Lower leg skin (tissue), 3 donors: ENCODE results near the gene INPP5B.
"Not testable (repeated sequence)": the region's sequence is repeated elsewhere in the genome, so short reads cannot be mapped to it uniquely, and the experiment has no call there.

Experiments used
- POLR2A ChIP-seq, 2 donors: fragments of 450-650 bp; IDR thresholded peaks; one replicate each; pipeline ENCODE4 v1.6.1; 2016 to 2017; ENCODE audit warnings: antibody characterized with exemption in 2 of 2, mild to moderate bottlenecking in 1 of 2, moderate library complexity in 1 of 2
- TF ChIP-seq, protein P1 (sequence below), 3 donors: fragments of 450-650 bp; IDR thresholded peaks; one replicate each; pipeline ENCODE4 v1.5.1; 2016; ENCODE audit warnings: antibody characterized with exemption in 3 of 3, mild to moderate bottlenecking in 3 of 3, moderate library complexity in 2 of 3

DNA sequence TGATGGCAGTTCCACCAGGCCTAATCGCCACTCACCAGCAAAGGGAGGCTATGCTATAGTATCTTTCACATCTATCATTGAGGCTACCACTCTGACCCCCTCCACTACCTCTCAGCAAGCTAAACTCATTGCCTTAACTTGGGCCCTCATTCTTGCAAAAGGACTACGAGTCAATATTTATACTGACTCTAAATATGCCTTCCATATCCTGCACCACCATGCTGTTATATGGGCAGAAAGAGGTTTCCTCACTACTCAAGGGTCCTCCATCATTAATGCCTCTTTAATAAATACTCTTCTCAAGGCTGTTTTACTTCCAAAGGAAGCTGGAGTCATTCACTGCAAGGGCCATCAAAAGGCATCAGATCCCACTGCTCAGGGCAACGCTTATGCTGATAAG lies 35.4 kb downstream of the INPP5B start:
- TF ChIP-seq, protein P1, sequence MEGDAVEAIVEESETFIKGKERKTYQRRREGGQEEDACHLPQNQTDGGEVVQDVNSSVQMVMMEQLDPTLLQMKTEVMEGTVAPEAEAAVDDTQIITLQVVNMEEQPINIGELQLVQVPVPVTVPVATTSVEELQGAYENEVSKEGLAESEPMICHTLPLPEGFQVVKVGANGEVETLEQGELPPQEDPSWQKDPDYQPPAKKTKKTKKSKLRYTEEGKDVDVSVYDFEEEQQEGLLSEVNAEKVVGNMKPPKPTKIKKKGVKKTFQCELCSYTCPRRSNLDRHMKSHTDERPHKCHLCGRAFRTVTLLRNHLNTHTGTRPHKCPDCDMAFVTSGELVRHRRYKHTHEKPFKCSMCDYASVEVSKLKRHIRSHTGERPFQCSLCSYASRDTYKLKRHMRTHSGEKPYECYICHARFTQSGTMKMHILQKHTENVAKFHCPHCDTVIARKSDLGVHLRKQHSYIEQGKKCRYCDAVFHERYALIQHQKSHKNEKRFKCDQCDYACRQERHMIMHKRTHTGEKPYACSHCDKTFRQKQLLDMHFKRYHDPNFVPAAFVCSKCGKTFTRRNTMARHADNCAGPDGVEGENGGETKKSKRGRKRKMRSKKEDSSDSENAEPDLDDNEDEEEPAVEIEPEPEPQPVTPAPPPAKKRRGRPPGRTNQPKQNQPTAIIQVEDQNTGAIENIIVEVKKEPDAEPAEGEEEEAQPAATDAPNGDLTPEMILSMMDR (IDR thresholded peaks at IDR 0.05): not testable (repeated sequence)
- TF ChIP-seq POLR2A (IDR thresholded peaks at IDR 0.05): not testable (repeated sequence)
